ENCODE results near the gene HEPHL1.

The HEPHL1 gene

GRCh38 chr11:94144664-94145063, 123.5 kb downstream of the HEPHL1 start:
- H3K27ac ChIP-seq: no peak overlapping the region
- TF ChIP-seq CTCF (IDR thresholded peaks at IDR 0.05) (no peak), ZFX (IDR thresholded peaks at IDR 0.05; ENCODE audit: borderline replicate concordance) (no peak)

DNA sequence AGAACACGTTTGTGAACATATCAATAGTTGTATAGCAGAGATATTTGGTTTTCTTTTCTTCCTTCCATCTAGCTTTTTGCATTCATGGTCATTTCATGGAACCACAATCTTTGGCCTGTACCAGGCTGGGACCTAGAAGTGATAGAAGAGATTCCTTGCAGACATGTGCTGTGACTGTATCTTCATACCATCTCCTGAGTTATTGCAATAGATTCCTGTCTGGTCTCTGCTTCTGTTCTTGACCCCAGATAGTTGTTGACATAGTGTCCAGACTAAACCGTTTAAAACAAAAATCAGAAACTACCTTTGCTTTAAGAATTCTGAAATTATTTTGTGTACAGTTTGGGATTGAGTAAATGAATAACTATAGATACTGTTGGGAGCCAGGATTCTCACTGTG, 124.3 kb downstream of the HEPHL1 start:
- no peak overlapping the region for H3K27ac ChIP-seq
- no peak for TF ChIP-seq CTCF (IDR thresholded peaks at IDR 0.05)
- no peak for TF ChIP-seq ZFX (IDR thresholded peaks at IDR 0.05; ENCODE audit: borderline replicate concordance)

GRCh38 chr11:94145916-94146315, 124.8 kb downstream of the HEPHL1 start:
- TF ChIP-seq CTCF (IDR thresholded peaks at IDR 0.05) (no peak), ZFX (IDR thresholded peaks at IDR 0.05; ENCODE audit: borderline replicate concordance) (no peak)
- no peak overlapping the region for H3K27ac ChIP-seq

- H3K27ac ChIP-seq: no peak overlapping the region
- TF ChIP-seq ZFX (IDR thresholded peaks at IDR 0.05; ENCODE audit: borderline replicate concordance) (no peak), CTCF (IDR thresholded peaks at IDR 0.05) (no peak)
Observed at GRCh38 chr11:94147433-94147845, 126.3 kb downstream of the HEPHL1 start.

DNA sequence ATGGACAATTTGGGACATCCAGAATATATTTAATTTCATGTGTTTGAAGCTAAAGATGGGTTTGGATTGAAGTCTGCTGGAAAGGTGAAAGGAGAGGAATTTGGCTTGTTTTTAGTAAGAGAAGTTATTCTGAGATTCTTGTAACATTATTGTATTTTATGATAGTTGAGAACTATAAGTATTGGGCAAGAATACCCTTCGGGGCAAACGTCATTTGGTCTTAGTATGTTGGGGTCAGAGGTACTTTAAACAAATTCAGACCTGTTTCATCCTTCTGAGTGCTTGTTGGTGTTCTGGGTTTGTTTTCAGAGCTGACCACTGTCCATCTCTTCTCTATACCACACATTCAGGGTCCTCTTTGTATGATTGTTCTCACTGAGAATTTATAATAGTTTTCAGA, 127.0 kb downstream of the HEPHL1 start:
- TF ChIP-seq ZFX (IDR thresholded peaks at IDR 0.05; ENCODE audit: borderline replicate concordance) (no peak), CTCF (IDR thresholded peaks at IDR 0.05) (no peak)
- H3K27ac ChIP-seq: no peak overlapping the region

DNA sequence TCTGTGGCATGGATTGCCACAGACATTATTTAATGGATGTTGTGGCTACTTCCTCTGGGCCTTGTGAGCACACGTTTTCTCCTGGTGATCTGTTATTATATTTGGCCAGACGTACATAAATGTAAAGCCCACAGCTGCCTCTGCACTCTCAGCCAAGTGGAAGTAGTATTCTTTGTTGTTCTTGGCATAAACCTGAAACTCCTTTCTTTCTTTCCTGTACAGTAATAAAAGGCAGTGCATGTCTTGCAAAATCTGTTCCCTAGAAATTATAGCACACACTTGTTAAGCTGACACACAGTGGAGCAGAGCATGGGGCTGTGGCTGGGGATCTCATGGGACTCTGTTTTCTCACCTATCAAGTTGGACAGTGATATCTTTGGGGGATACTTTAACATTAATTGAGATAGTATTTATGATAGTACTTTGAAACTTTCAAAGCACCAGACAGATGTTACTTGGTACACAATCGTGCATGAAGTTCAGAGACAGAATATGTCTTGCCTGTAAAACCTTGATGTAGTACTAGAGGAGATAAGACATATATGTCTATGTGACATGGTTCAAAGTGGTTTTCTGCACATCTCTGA, 128.4 kb downstream of the HEPHL1 start:
- no peak for TF ChIP-seq CTCF (IDR thresholded peaks at IDR 0.05)
- no peak for TF ChIP-seq ZFX (IDR thresholded peaks at IDR 0.05; ENCODE audit: borderline replicate concordance)
- no peak overlapping the region for H3K27ac ChIP-seq

- H3K27ac ChIP-seq: no peak overlapping the region
- TF ChIP-seq ZFX (IDR thresholded peaks at IDR 0.05; ENCODE audit: borderline replicate concordance) (no peak), CTCF (IDR thresholded peaks at IDR 0.05) (no peak)
Observed at GRCh38 chr11:94150056-94150455, 128.9 kb downstream of the HEPHL1 start.
